Endothelial cell of umbilical vein (primary cell): Measurements from ENCODE around the gene TF. TPM values are rescaled to one million over a fixed set of nuclear protein-coding genes. Genes with fewer than 3 reads are reported as not detected.

ENCODE experiments used
- BruUV-seq: library from RNA; stranded (reverse); fragments of 400-500 nt; replicated peaks from 2 replicates; lab custom pipeline; 2021; lab: Mats Ljungman, UMichigan
- CTCF ChIA-PET: fragments of 300-600, 350-600 bp; sonication (Branson Sonifier 250); formaldehyde crosslinking; loops from one replicate; lab custom pipeline; 2021; ENCODE audit warnings: antibody characterized with exemption, inconsistent platforms; lab: Charles Lee
- POLR2A ChIA-PET: fragments of 300-600, 350-600 bp; sonication (Branson Sonifier 250); formaldehyde crosslinking; loops from one replicate; lab custom pipeline; 2021; ENCODE audit warnings: antibody characterized with exemption, inconsistent platforms; lab: Charles Lee
- DNase-seq: peaks from one replicate; pipeline ENCODE4 v3.0.0-alpha.2; 2011; ENCODE audit warnings: low read depth, low spot score
- FAIRE-seq: peaks from 2 replicates; lab custom pipeline; 2011; peaks lifted over from hg19 to GRCh38; lab: Jason Lieb, UNC
- H2AFZ ChIP-seq: 2 replicates; pipeline ENCODE4 v1.6.0; 2012; ENCODE audit warnings: low read depth, low read length, control low read depth, inconsistent platforms
- H3K27ac ChIP-seq: 2 replicates; pipeline ENCODE4 v1.5.1; 2011; ENCODE audit warnings: low read depth, mild to moderate bottlenecking, control low read depth, low read length, moderate library complexity; ENCODE audit not compliant: insufficient read depth
- H3K27me3 ChIP-seq, 2 experiments: 2 replicates each; pipeline versions ENCODE4 v1.6.0 to v1.6.1; 2011; ENCODE audit warnings: low read length in 2 of 2, mixed read lengths in 1 of 2; ENCODE audit not compliant: control insufficient read depth in 2 of 2, insufficient read depth in 2 of 2
- H3K36me3 ChIP-seq, 2 experiments: 2 replicates in 1 of 2; 3 replicates in 1 of 2; pipeline ENCODE4 v1.5.1; 2011; ENCODE audit warnings: low read length in 2 of 2, mild to moderate bottlenecking in 1 of 2, moderate library complexity in 1 of 2; ENCODE audit not compliant: control insufficient read depth in 2 of 2, insufficient read depth in 2 of 2; ENCODE audit errors: extremely low read depth in 1 of 2
- H3K4me1 ChIP-seq: 3 replicates; pipeline ENCODE4 v1.5.1; 2011; ENCODE audit warnings: mild to moderate bottlenecking, low read length; ENCODE audit not compliant: control insufficient read depth, insufficient read depth; ENCODE audit errors: extremely low read depth
- H3K4me2 ChIP-seq: 2 replicates; pipeline ENCODE4 v1.6.1; 2011; ENCODE audit warnings: low read length, control low read depth, mixed read lengths; ENCODE audit not compliant: insufficient read depth
- H3K4me3 ChIP-seq, 3 experiments: fragments of 200-600 bp in 1 of 3; sonication (generic), shearing (Covaris generic) in 1 of 3; replicated peaks in 1 of 3; 2 replicates each; pipeline ENCODE4 v1.5.1; 2011 to 2016; ENCODE audit warnings: control low read depth in 3 of 3, low read length in 3 of 3, mild to moderate bottlenecking in 2 of 3, inconsistent platforms in 1 of 3, low read depth in 1 of 3, moderate library complexity in 1 of 3; ENCODE audit not compliant: insufficient read depth in 1 of 3
- H3K79me2 ChIP-seq: 2 replicates; pipeline ENCODE4 v1.6.0; 2012; ENCODE audit warnings: low read length, inconsistent platforms; ENCODE audit not compliant: control insufficient read depth, insufficient read depth
- H3K9ac ChIP-seq: replicated peaks from 2 replicates; pipeline ENCODE3; 2011; ENCODE audit warnings: low read length, control low read depth; ENCODE audit not compliant: insufficient read depth; ENCODE audit errors: extremely low read depth
- H3K9me1 ChIP-seq: replicated peaks from 3 replicates; pipeline ENCODE4 v1.6.0; 2011; ENCODE audit warnings: mild to moderate bottlenecking, low read length; ENCODE audit not compliant: control insufficient read depth, insufficient read depth; ENCODE audit errors: extremely low read depth
- H3K9me3 ChIP-seq: replicated peaks from 2 replicates; pipeline ENCODE4 v1.5.1; 2012; ENCODE audit warnings: low read length, inconsistent platforms; ENCODE audit not compliant: control insufficient read depth, insufficient read depth
- H4K20me1 ChIP-seq: replicated peaks from 2 replicates; pipeline ENCODE3; 2011; ENCODE audit warnings: mild to moderate bottlenecking, low read length; ENCODE audit not compliant: control insufficient read depth, insufficient read depth; ENCODE audit errors: extremely low read depth
- CTCF ChIP-seq, 2 donors: IDR thresholded peaks; 1 replicate in 1 of 2; 2 replicates in 1 of 2; pipeline ENCODE4 v1.5.1; 2011; ENCODE audit warnings: low read length in 2 of 2, mild to moderate bottlenecking in 2 of 2, moderate library complexity in 2 of 2, control low read depth in 1 of 2, inconsistent platforms in 1 of 2, low read depth in 1 of 2; ENCODE audit not compliant: insufficient read depth in 1 of 2; ENCODE audit errors: extremely low read depth in 1 of 2
- EZH2 ChIP-seq: IDR thresholded peaks from 2 replicates; pipeline ENCODE4 v1.6.1; 2012; ENCODE audit warnings: borderline replicate concordance, low read depth, mild to moderate bottlenecking, moderate library complexity, low read length, inconsistent platforms; ENCODE audit not compliant: severe bottlenecking
- FOS ChIP-seq: IDR thresholded peaks from 2 replicates; pipeline ENCODE4 v1.6.1; 2011; ENCODE audit warnings: mild to moderate bottlenecking, low read length, moderate library complexity, borderline replicate concordance; ENCODE audit not compliant: insufficient read depth
- GATA2 ChIP-seq: IDR thresholded peaks from 2 replicates; pipeline ENCODE4 v1.7.0; 2011; ENCODE audit warnings: low read depth, mild to moderate bottlenecking, moderate library complexity, mixed read lengths, low read length; ENCODE audit not compliant: insufficient read length, insufficient read depth
- JUN ChIP-seq: IDR thresholded peaks from 2 replicates; pipeline ENCODE4 v1.6.1; 2011; ENCODE audit warnings: borderline replicate concordance, low read depth; ENCODE audit not compliant: insufficient read length, insufficient read depth
- MAX ChIP-seq: IDR thresholded peaks from 2 replicates; pipeline ENCODE4 v1.6.1; 2011; ENCODE audit not compliant: insufficient read depth, insufficient read length
- MYC ChIP-seq: IDR thresholded peaks from one replicate; pipeline ENCODE4 v1.6.1; 2011; ENCODE audit warnings: mild to moderate bottlenecking, low read depth, low read length
- POLR2A ChIP-seq: IDR thresholded peaks from 2 replicates; pipeline ENCODE4 v1.6.1; 2012; ENCODE audit warnings: low read depth, mild to moderate bottlenecking, control low read depth, low read length
- POLR2AphosphoS5 ChIP-seq: IDR thresholded peaks from 2 replicates; pipeline ENCODE4 v1.6.1; 2012; ENCODE audit warnings: low read depth, mild to moderate bottlenecking, control low read depth, low read length, moderate library complexity; ENCODE audit not compliant: insufficient read depth
- dilution Hi-C: fragments of 300-500 bp; cut with MboI; formaldehyde crosslinking; loops from one replicate; pipeline ENCODE4 v1.15.0; 2019; ENCODE audit warnings: low sequenced_read_pairs; ENCODE audit not compliant: extremely low pct_ligation_motif_present
- intact Hi-C: fragments of 100-400 bp; cut with micrococcal nuclease; formaldehyde crosslinking; loops from one replicate; pipeline ENCODE4 v1.10.0; 2022
- polyA plus RNA-seq, 4 experiments: library from polyadenylated mRNA; depleted of rRNA in 3 of 4; stranded (reverse) in 3 of 4; unstranded in 1 of 4; fragments of >200 nt; gene quantifications; 2 replicates each; pipeline versions ENCODE4 v1.2.1 to v1.2.3, GENCODE V29; 2011 to 2012; ENCODE audit warnings: missing spikeins in 1 of 4
- total RNA-seq: library from RNA; stranded (reverse); gene quantifications from 2 replicates; pipeline ENCODE4 v1.2.3, GENCODE V29; 2021

The TF gene
- total and polyA plus RNA-seq, 2 donors (not counting 3 experiments of a cell fraction or from before 2014, with no cell fraction given): 0.32 to 0.69 TPM

- TF ChIP-seq FOS: no peak
- TF ChIP-seq CTCF (IDR thresholded peaks at IDR 0.05; ENCODE audit: extremely low read depth in 1 of 2, insufficient read depth in 1 of 2, low read depth in 1 of 2, low read length in 2 of 2): no peak
- no peak for TF ChIP-seq POLR2A
- no peak for TF ChIP-seq EZH2
- TF ChIP-seq MAX: no peak
- TF ChIP-seq POLR2AphosphoS5: no peak
- TF ChIP-seq JUN: no peak
- TF ChIP-seq GATA2: no peak
- TF ChIP-seq MYC: no peak
- FAIRE-seq: no peak
- Histone ChIP-seq H3K27me3 (peaks cover 0 to 3% of the 10 kb centered on the region in 2 experiments), H3K4me2 (no peak overlapping the region), H4K20me1 (no peaks in the 10 kb centered on the region), H3K27ac (no peak overlapping the region), H3K36me3 (no peaks in the 10 kb centered on the region), H3K9ac (no peak overlapping the region), H2AFZ (no peak overlapping the region), H3K9me3 (no peaks in the 10 kb centered on the region), H3K79me2 (no peaks in the 10 kb centered on the region), H3K4me1 (no peaks in the 10 kb centered on the region), H3K4me3 (no peak overlapping the region), H3K9me1 (no peaks in the 10 kb centered on the region)
- intact Hi-C loops (no loop called here), dilution Hi-C loops (no loop called here)
- no TSS peak for BruUV-seq
- ChIA-PET POLR2A (no interaction called here), CTCF (no interaction called here)
- DNase-seq: no peak
Observed at GRCh38 chr3:133773732-133774131, 27.5 kb downstream of the TF start.
